PFSK-1 (cell line): Measurements from ENCODE around the gene HEATR5B.

ENCODE experiments used
- POLR2AphosphoS5 ChIP-seq: IDR thresholded peaks from 2 replicates; pipeline ENCODE4 v1.6.1; 2012; ENCODE audit warnings: low read depth, mild to moderate bottlenecking, control low read depth, low read length, moderate library complexity
- SIN3A ChIP-seq: IDR thresholded peaks from 2 replicates; pipeline ENCODE4 v1.6.1; 2012; ENCODE audit warnings: mild to moderate bottlenecking, low read length, moderate library complexity, borderline replicate concordance; ENCODE audit not compliant: insufficient read depth
- TAF1 ChIP-seq: IDR thresholded peaks from 2 replicates; pipeline ENCODE4 v1.6.1; 2012; ENCODE audit warnings: low read length, control low read depth, borderline replicate concordance; ENCODE audit not compliant: insufficient read depth
- TF ChIP-seq, protein P1 (sequence below), 2 experiments: IDR thresholded peaks; 2 replicates each; pipeline versions ENCODE4 v1.6.1 to v1.8.0; 2011 to 2012; ENCODE audit warnings: low read depth in 2 of 2, low read length in 2 of 2, control low read depth in 1 of 2, inconsistent platforms in 1 of 2, mild to moderate bottlenecking in 1 of 2, moderate library complexity in 1 of 2; ENCODE audit not compliant: insufficient read depth in 1 of 2

DNA sequence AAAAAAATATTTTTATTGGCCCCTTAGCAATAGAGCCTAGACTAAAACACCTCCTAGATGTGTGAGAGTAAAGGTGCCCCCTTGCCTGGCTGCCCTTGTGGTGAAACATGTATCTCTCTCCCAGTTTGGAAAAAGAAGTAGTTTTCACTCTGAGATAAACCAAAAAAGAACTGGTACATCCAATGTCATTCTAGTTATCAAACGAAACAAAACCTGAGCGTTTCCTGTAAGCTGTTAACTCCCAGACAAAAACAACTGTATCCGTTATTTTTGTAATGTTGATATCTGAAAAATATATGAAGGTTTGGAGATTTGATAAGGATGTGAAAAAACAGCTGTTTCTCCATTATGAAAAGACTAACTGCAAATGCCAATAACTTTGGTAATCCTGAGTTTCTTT is 24.3 kb downstream of the HEATR5B start:
- TF ChIP-seq, protein P1, sequence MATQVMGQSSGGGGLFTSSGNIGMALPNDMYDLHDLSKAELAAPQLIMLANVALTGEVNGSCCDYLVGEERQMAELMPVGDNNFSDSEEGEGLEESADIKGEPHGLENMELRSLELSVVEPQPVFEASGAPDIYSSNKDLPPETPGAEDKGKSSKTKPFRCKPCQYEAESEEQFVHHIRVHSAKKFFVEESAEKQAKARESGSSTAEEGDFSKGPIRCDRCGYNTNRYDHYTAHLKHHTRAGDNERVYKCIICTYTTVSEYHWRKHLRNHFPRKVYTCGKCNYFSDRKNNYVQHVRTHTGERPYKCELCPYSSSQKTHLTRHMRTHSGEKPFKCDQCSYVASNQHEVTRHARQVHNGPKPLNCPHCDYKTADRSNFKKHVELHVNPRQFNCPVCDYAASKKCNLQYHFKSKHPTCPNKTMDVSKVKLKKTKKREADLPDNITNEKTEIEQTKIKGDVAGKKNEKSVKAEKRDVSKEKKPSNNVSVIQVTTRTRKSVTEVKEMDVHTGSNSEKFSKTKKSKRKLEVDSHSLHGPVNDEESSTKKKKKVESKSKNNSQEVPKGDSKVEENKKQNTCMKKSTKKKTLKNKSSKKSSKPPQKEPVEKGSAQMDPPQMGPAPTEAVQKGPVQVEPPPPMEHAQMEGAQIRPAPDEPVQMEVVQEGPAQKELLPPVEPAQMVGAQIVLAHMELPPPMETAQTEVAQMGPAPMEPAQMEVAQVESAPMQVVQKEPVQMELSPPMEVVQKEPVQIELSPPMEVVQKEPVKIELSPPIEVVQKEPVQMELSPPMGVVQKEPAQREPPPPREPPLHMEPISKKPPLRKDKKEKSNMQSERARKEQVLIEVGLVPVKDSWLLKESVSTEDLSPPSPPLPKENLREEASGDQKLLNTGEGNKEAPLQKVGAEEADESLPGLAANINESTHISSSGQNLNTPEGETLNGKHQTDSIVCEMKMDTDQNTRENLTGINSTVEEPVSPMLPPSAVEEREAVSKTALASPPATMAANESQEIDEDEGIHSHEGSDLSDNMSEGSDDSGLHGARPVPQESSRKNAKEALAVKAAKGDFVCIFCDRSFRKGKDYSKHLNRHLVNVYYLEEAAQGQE (IDR thresholded peaks at IDR 0.05; ENCODE audit: insufficient read depth in 1 of 2, low read depth in 2 of 2, low read length in 2 of 2): no peak
- TF ChIP-seq POLR2AphosphoS5 (no peak), TAF1 (no peak), SIN3A (no peak)
